Heart left ventricle (tissue), 13 donors: ENCODE data around the gene POLR1G.

ENCODE experiments used
- CTCF ChIP-seq, 12 donors: fragments of 200-600 bp; sonication (generic) in 4 of 12; IDR thresholded peaks; one replicate each; pipeline versions ENCODE4 v1.5.0 to v1.8.0; 2018 to 2022; ENCODE audit warnings: antibody characterized with exemption in 12 of 12, mild to moderate bottlenecking in 5 of 12
- POLR2A ChIP-seq, 2 donors: fragments of 450-650 bp; IDR thresholded peaks; one replicate each; pipeline ENCODE4 v1.6.1; 2017; ENCODE audit warnings: antibody characterized with exemption in 2 of 2, mild to moderate bottlenecking in 2 of 2, moderate library complexity in 2 of 2
- donor health status: ischemic (EF 13 %, LVEDD 7.1; RV severe dilation, severe dysfunction).
- donor health status: DM: no; HTN: yes; CAD: no.
- donor health status: DM: no; HTN: no; CAD: no.
- donor health status: ischemic (EF 25% LVEDD 6.9; RV normal size, moderate dysfunction).
- donor health status: ischemic (EF 25% LVEDD 5.7; RV mildly dilated, moderate dysfunction).
- donor health status: ischemic (EF 35%, LVEDD 5.7; RV mildly dilated, moderate dysfunction).
- donor health status: nonischemic (EF 11% LVEDD 7.7; RV severe dilation, severe dysfunction).
- donor health status: DM: yes; HTN: yes; CAD: no.
- donor health status: PGD.
- donor health status: ischemic (EF 29% LVEDD 5.4; RV normal size, mild dysfunction).
- donor health status: nonischemic (EF 23%, LVEDD 6.1; RV moderate dilation, normal function).

DNA sequence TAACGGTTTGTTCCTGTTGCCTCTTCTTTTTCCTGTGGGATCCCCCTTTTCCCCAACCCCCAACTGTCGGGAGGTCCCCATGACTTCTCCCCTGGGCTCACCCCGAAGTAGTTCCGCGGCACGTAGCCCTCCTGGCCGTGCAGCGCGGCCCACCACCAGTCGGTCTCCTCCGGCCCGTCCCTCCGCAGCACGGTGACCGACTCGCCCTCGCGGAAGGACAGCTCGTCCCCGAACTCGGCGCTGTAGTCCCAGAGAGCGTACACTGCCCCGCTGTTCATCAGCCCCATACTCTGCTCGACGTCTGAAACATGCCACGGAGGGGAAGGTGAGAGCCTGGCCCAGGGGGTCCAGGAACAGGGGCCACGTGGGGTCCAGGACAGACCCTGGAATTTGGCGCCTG lies 24.0 kb upstream of the POLR1G start:
- TF ChIP-seq CTCF (IDR thresholded peaks at IDR 0.05) (no peak), POLR2A (IDR thresholded peaks at IDR 0.05) (no peak)
